AG04450 (cell line): Measurements from ENCODE around the gene NXPH4. TPM values are rescaled to one million over a fixed set of nuclear protein-coding genes. Genes with fewer than 3 reads are reported as not detected.

Experiments
- CTCF ChIA-PET: fragments of 300-600, 350-600 bp; formaldehyde crosslinking; extraction: SDS; loops from one replicate; lab custom pipeline; 2022; ENCODE audit warnings: antibody characterized with exemption, inconsistent platforms; lab: Charles Lee
- POLR2A ChIA-PET: fragments of 350-600 bp; formaldehyde crosslinking; extraction: SDS; loops from one replicate; lab custom pipeline; 2021; ENCODE audit warnings: antibody characterized with exemption, inconsistent platforms; lab: Yijun Ruan, JAX
- DNase-seq: peaks from one replicate; pipeline ENCODE4 v3.0.0-alpha.2; 2011; ENCODE audit warnings: low read depth, low spot score
- H3K27ac ChIP-seq: one replicate; pipeline ENCODE4 v1.5.1; 2012; ENCODE audit warnings: low read depth, low read length, control low read depth
- H3K27me3 ChIP-seq: one replicate; pipeline ENCODE4 v1.6.0; 2012; ENCODE audit warnings: low read length; ENCODE audit not compliant: control insufficient read depth, insufficient read depth
- H3K4me3 ChIP-seq: 2 replicates; pipeline ENCODE4 v1.5.1; 2011; ENCODE audit warnings: mild to moderate bottlenecking, low read depth, low read length, control low read depth
- H3K9me3 ChIP-seq: 2 replicates; pipeline ENCODE4 v1.5.1; 2012; ENCODE audit warnings: low read length; ENCODE audit not compliant: control insufficient read depth, insufficient read depth
- CTCF ChIP-seq: IDR thresholded peaks from 2 replicates; pipeline ENCODE4 v1.5.1; 2011; ENCODE audit warnings: low read depth, low read length, control low read depth, inconsistent platforms
- polyA plus RNA-seq: library from polyadenylated mRNA; depleted of rRNA; stranded (reverse); fragments of >200 nt; gene quantifications from 2 replicates; pipeline ENCODE4 v1.2.3, GENCODE V29; 2011

NXPH4 gene
- polyA plus RNA-seq, 1 experiment = 0.79 TPM

- no peak for TF ChIP-seq CTCF
- DNase-seq = no peak
- Histone ChIP-seq H3K27me3 (peaks cover 58% of the 10 kb centered on the region), H3K9me3 (no peaks in the 10 kb centered on the region; the same call in 1 of the 2 replicates), H3K4me3 (peak overlapping the region; percentile 61), H3K27ac (no peak overlapping the region)
- ChIA-PET POLR2A (interaction anchor here (2.8 to 4.7 kb wide), 2 partner anchors 13 kb away, joined by 16 to 24 read pairs; partner anchors contain the start of gene SHMT2), CTCF (interaction anchor here (1.1 to 7.0 kb wide), 2 partner anchors 24 to 44 kb away, joined by 6 to 161 read pairs; a partner anchor contains a TSS)
Observed at GRCh38 chr12:57216921-57217879, 606 bp downstream of the NXPH4 start.

- H3K4me3 ChIP-seq = peak overlapping the region; percentile 61; the same call in 1 of the 2 replicates
- no peaks in the 10 kb centered on the region; the same call in 1 of the 2 replicates for H3K9me3 ChIP-seq
- peaks cover 63% of the 10 kb centered on the region for H3K27me3 ChIP-seq
- POLR2A ChIA-PET = interaction anchor here (2.8 kb wide), 1 partner anchor 12 kb away, joined by 16 read pairs; the partner anchor contains the start of gene SHMT2
- DNase-seq = no peak
- H3K27ac ChIP-seq = no peak overlapping the region
- TF ChIP-seq CTCF = no peak
- CTCF ChIA-PET = interaction anchor here (1.1 to 7.0 kb wide), 2 partner anchors 23 to 43 kb away, joined by 6 to 161 read pairs; a partner anchor contains a TSS
Observed at GRCh38 chr12:57218030-57218853, 1.6 kb downstream of the NXPH4 start.

- ChIA-PET CTCF (interaction anchor here (1.0 to 1.4 kb wide), 2 partner anchors 20 to 23 kb away, joined by 6 to 9 read pairs; no protein-coding TSS in a partner anchor), POLR2A (interaction anchor here (2.8 kb wide), 1 partner anchor 11 kb away, joined by 16 read pairs; the partner anchor contains the start of gene SHMT2)
- peaks cover 61% of the 10 kb centered on the region for H3K27me3 ChIP-seq
- no peak overlapping the region for H3K27ac ChIP-seq
- no peak for DNase-seq
- no peaks in the 10 kb centered on the region; the same call in 1 of the 2 replicates for H3K9me3 ChIP-seq
- no peak for TF ChIP-seq CTCF
- no peak overlapping the region for H3K4me3 ChIP-seq
Observed at GRCh38 chr12:57219205-57219992, 2.8 kb downstream of the NXPH4 start.

GRCh38 chr12:57219993-57220754 is 3.6 kb downstream of the NXPH4 start:
- H3K9me3 ChIP-seq = no peaks in the 10 kb centered on the region; the same call in 1 of the 2 replicates
- no peak for DNase-seq
- CTCF ChIA-PET = interaction anchor here (1.0 to 1.4 kb wide), 2 partner anchors 19 to 22 kb away, joined by 6 to 9 read pairs; no protein-coding TSS in a partner anchor
- H3K27me3 ChIP-seq = peaks cover 54% of the 10 kb centered on the region
- TF ChIP-seq CTCF = no peak
- POLR2A ChIA-PET = interaction anchor here (2.8 kb wide), 1 partner anchor 10 kb away, joined by 16 read pairs; the partner anchor contains the start of gene SHMT2
- no peak overlapping the region for H3K4me3 ChIP-seq
- H3K27ac ChIP-seq = no peak overlapping the region
